ENCODE results near the gene MYL7.

MYL7 gene

GRCh38 chr7:44189286-44189992 lies 48.3 kb upstream of the MYL7 start, which contains the start of gene GCK (continued):
- no peak for TF ChIP-seq POU6F1 (CRISPR knock-in tag; IDR thresholded peaks at IDR 0.05; ENCODE audit: borderline replicate concordance, low read depth)
- TF ChIP-seq ZFP3 (CRISPR knock-in tag; IDR thresholded peaks at IDR 0.05) = no peak
- no peak for TF ChIP-seq ZFP30 (CRISPR knock-in tag; IDR thresholded peaks at IDR 0.05)
- no peak for TF ChIP-seq GLIS3 (CRISPR knock-in tag; IDR thresholded peaks at IDR 0.05)
- TF ChIP-seq ISL1 (CRISPR knock-in tag; IDR thresholded peaks at IDR 0.05) = no peak

GRCh38 chr7:44188480-44189225 lies 47.5 kb upstream of the MYL7 start:
- no peak for ATAC-seq
- TF ChIP-seq TCF4 (CRISPR knock-in tag; IDR thresholded peaks at IDR 0.05; ENCODE audit: borderline replicate concordance) (no peak), RARB (CRISPR knock-in tag; IDR thresholded peaks at IDR 0.05) (no peak), CSRNP3 (CRISPR knock-in tag; IDR thresholded peaks at IDR 0.05) (no peak), CREB5 (CRISPR knock-in tag; IDR thresholded peaks at IDR 0.05; ENCODE audit: low read depth) (no peak), ISL1 (CRISPR knock-in tag; IDR thresholded peaks at IDR 0.05) (no peak), PPARA (CRISPR knock-in tag; IDR thresholded peaks at IDR 0.05; ENCODE audit: borderline replicate concordance) (no peak), BACH2 (CRISPR knock-in tag; IDR thresholded peaks at IDR 0.05; ENCODE audit: borderline replicate concordance) (no peak), ZC3H10 (CRISPR knock-in tag; IDR thresholded peaks at IDR 0.05) (no peak), ARNTL (CRISPR knock-in tag; IDR thresholded peaks at IDR 0.05; ENCODE audit: borderline replicate concordance, low read depth) (no peak), ESRRG (CRISPR knock-in tag; IDR thresholded peaks at IDR 0.05) (no peak), SNAI2 (CRISPR knock-in tag; IDR thresholded peaks at IDR 0.05) (no peak), OSR1 (CRISPR knock-in tag; IDR thresholded peaks at IDR 0.05) (no peak), PATZ1 (CRISPR knock-in tag; IDR thresholded peaks at IDR 0.05; ENCODE audit: borderline replicate concordance) (no peak), TOX (CRISPR knock-in tag; IDR thresholded peaks at IDR 0.05; ENCODE audit: borderline replicate concordance) (no peak)

GRCh38 chr7:44187636-44188416 lies 46.7 kb upstream of the MYL7 start:
- no peak for TF ChIP-seq OSR1 (CRISPR knock-in tag; IDR thresholded peaks at IDR 0.05)
- TF ChIP-seq ZFP30 (CRISPR knock-in tag; IDR thresholded peaks at IDR 0.05) = no peak
- TF ChIP-seq PPARA (CRISPR knock-in tag; IDR thresholded peaks at IDR 0.05; ENCODE audit: borderline replicate concordance) = no peak
- no peak for TF ChIP-seq ZFP3 (CRISPR knock-in tag; IDR thresholded peaks at IDR 0.05)
- TF ChIP-seq ARNTL (CRISPR knock-in tag; IDR thresholded peaks at IDR 0.05; ENCODE audit: borderline replicate concordance, low read depth) = no peak
- TF ChIP-seq ISL1 (CRISPR knock-in tag; IDR thresholded peaks at IDR 0.05) = no peak
- TF ChIP-seq TOX (CRISPR knock-in tag; IDR thresholded peaks at IDR 0.05; ENCODE audit: borderline replicate concordance) = no peak
- TF ChIP-seq ZNF70 (CRISPR knock-in tag; IDR thresholded peaks at IDR 0.05) = no peak
- TF ChIP-seq ZNF565 (CRISPR knock-in tag; conservative IDR thresholded peaks at IDR 0.05; ENCODE audit: low read depth) = no peak
- ATAC-seq = no peak

Data from SK-N-SH treated with all-trans-retinoic acid at 6 μM for 48 hours (cell line).